HUES6 (cell line): ENCODE measurements around the gene FRMD4A.
A peak's percentile ranks its signal among the peaks of the same experiment; 100 is the strongest.

Source experiments
- H3K27ac ChIP-seq: 2 replicates; pipeline ENCODE4 v1.7.0; 2013; ENCODE audit warnings: low read depth, mild to moderate bottlenecking, low read length, inconsistent platforms
- H3K27me3 ChIP-seq: 2 replicates; pipeline ENCODE4 v1.6.1; 2013; ENCODE audit warnings: low read length; ENCODE audit not compliant: control insufficient read depth, insufficient read depth
- H3K36me3 ChIP-seq: 2 replicates; pipeline ENCODE4 v1.6.1; 2013; ENCODE audit warnings: low read length; ENCODE audit not compliant: control insufficient read depth, insufficient read depth
- H3K4me1 ChIP-seq: 2 replicates; pipeline ENCODE4 v1.6.1; 2013; ENCODE audit warnings: low read length; ENCODE audit not compliant: control insufficient read depth, insufficient read depth
- H3K4me3 ChIP-seq: 2 replicates; pipeline ENCODE4 v1.5.1; 2013; ENCODE audit warnings: low read depth, low read length
- H3K9ac ChIP-seq: one replicate; pipeline ENCODE4 v1.6.1; 2013; ENCODE audit warnings: mild to moderate bottlenecking, low read length
- H3K9me3 ChIP-seq: 2 replicates; pipeline ENCODE4 v1.6.1; 2013; ENCODE audit warnings: low read depth, low read length; ENCODE audit not compliant: control insufficient read depth, insufficient read depth

The FRMD4A gene

GRCh38 chr10:13690281-13690825 lies 640.4 kb downstream of the FRMD4A start:
- Histone ChIP-seq H3K4me1 (peaks cover 13% of the 10 kb centered on the region), H3K27me3 (no peaks in the 10 kb centered on the region), H3K27ac (0 out of 2 replicates have a peak overlapping the region, but pooled peaks have one; percentile 13), H3K9me3 (no peaks in the 10 kb centered on the region), H3K9ac (no peak overlapping the region), H3K36me3 (peaks cover 21% of the 10 kb centered on the region), H3K4me3 (no peak overlapping the region)

- no peak overlapping the region for H3K27ac ChIP-seq
Observed at GRCh38 chr10:13686331-13686752, 644.4 kb downstream of the FRMD4A start.

GRCh38 chr10:13685885-13686284 lies 644.8 kb downstream of the FRMD4A start:
- H3K27ac ChIP-seq, result no peak overlapping the region
- H3K27me3 ChIP-seq, result no peaks in the 10 kb centered on the region
- H3K4me3 ChIP-seq, result no peak overlapping the region
- peaks cover 11% of the 10 kb centered on the region; the same call in 1 of the 2 replicates for H3K36me3 ChIP-seq
- H3K9ac ChIP-seq, result no peak overlapping the region
- H3K4me1 ChIP-seq, result peaks cover 12% of the 10 kb centered on the region
- H3K9me3 ChIP-seq, result no peaks in the 10 kb centered on the region

More at GRCh38 chr10:13686331-13686752, 644.4 kb downstream of the FRMD4A start:
- peaks cover 12% of the 10 kb centered on the region; the same call in 1 of the 2 replicates for H3K36me3 ChIP-seq
- H3K27me3 ChIP-seq, result no peaks in the 10 kb centered on the region
- H3K9me3 ChIP-seq, result no peaks in the 10 kb centered on the region
- H3K4me1 ChIP-seq, result peaks cover 13% of the 10 kb centered on the region
- no peak overlapping the region for H3K9ac ChIP-seq
- no peak overlapping the region for H3K4me3 ChIP-seq

GRCh38 chr10:13684806-13685482 lies 645.8 kb downstream of the FRMD4A start:
- no peak overlapping the region for H3K4me3 ChIP-seq
- H3K9ac ChIP-seq, result no peak overlapping the region
- peaks cover 11% of the 10 kb centered on the region; the same call in 1 of the 2 replicates for H3K36me3 ChIP-seq
- H3K9me3 ChIP-seq, result no peaks in the 10 kb centered on the region
- peaks cover 4% of the 10 kb centered on the region; the same call in 1 of the 2 replicates for H3K4me1 ChIP-seq
- H3K27ac ChIP-seq, result no peak overlapping the region
- H3K27me3 ChIP-seq, result no peaks in the 10 kb centered on the region

- H3K27ac ChIP-seq, result no peak overlapping the region
- peaks cover 4% of the 10 kb centered on the region; the same call in 1 of the 2 replicates for H3K4me1 ChIP-seq
- no peak overlapping the region for H3K9ac ChIP-seq
- H3K36me3 ChIP-seq, result peaks cover 11% of the 10 kb centered on the region; the same call in 1 of the 2 replicates
- H3K27me3 ChIP-seq, result no peaks in the 10 kb centered on the region
- no peaks in the 10 kb centered on the region for H3K9me3 ChIP-seq
- H3K4me3 ChIP-seq, result no peak overlapping the region
Observed at GRCh38 chr10:13684252-13684791, 646.4 kb downstream of the FRMD4A start.

- no peak overlapping the region for H3K27ac ChIP-seq
- no peak overlapping the region for H3K4me3 ChIP-seq
- H3K27me3 ChIP-seq, result no peaks in the 10 kb centered on the region
Observed at GRCh38 chr10:13683017-13683416, 647.7 kb downstream of the FRMD4A start.

GRCh38 chr10:13681960-13682359 lies 648.8 kb downstream of the FRMD4A start:
- no peaks in the 10 kb centered on the region for H3K9me3 ChIP-seq
- H3K4me3 ChIP-seq, result no peak overlapping the region
- no peaks in the 10 kb centered on the region for H3K27me3 ChIP-seq
- peaks cover 11% of the 10 kb centered on the region; the same call in 1 of the 2 replicates for H3K36me3 ChIP-seq
- H3K27ac ChIP-seq, result no peak overlapping the region
- no peak overlapping the region for H3K9ac ChIP-seq
- H3K4me1 ChIP-seq, result peaks cover 4% of the 10 kb centered on the region; the same call in 1 of the 2 replicates

More at GRCh38 chr10:13683017-13683416, 647.7 kb downstream of the FRMD4A start:
- Histone ChIP-seq H3K4me1 (peaks cover 4% of the 10 kb centered on the region; the same call in 1 of the 2 replicates), H3K36me3 (peaks cover 11% of the 10 kb centered on the region; the same call in 1 of the 2 replicates), H3K9me3 (no peaks in the 10 kb centered on the region), H3K9ac (no peak overlapping the region)

GRCh38 chr10:13681528-13681927 lies 649.2 kb downstream of the FRMD4A start:
- H3K36me3 ChIP-seq, result peaks cover 11% of the 10 kb centered on the region; the same call in 1 of the 2 replicates

GRCh38 chr10:13681095-13681494 lies 649.6 kb downstream of the FRMD4A start:
- Histone ChIP-seq H3K36me3 (peaks cover 11% of the 10 kb centered on the region; the same call in 1 of the 2 replicates), H3K27me3 (no peaks in the 10 kb centered on the region), H3K4me3 (no peak overlapping the region), H3K27ac (no peak overlapping the region), H3K9me3 (no peaks in the 10 kb centered on the region), H3K9ac (no peak overlapping the region), H3K4me1 (peaks cover 4% of the 10 kb centered on the region; the same call in 1 of the 2 replicates)

More at GRCh38 chr10:13681528-13681927, 649.2 kb downstream of the FRMD4A start:
- Histone ChIP-seq H3K27ac (no peak overlapping the region), H3K9ac (no peak overlapping the region), H3K4me1 (peaks cover 4% of the 10 kb centered on the region; the same call in 1 of the 2 replicates), H3K4me3 (no peak overlapping the region), H3K9me3 (no peaks in the 10 kb centered on the region), H3K27me3 (no peaks in the 10 kb centered on the region)

- H3K27me3 ChIP-seq, result no peaks in the 10 kb centered on the region
- H3K36me3 ChIP-seq, result 0 out of 2 replicates have a peak, but pooled peaks cover 5% of the 10 kb centered on the region
- H3K27ac ChIP-seq, result no peak overlapping the region
- H3K9me3 ChIP-seq, result no peaks in the 10 kb centered on the region
- H3K9ac ChIP-seq, result no peak overlapping the region
- H3K4me3 ChIP-seq, result no peak overlapping the region
- peaks cover 7% of the 10 kb centered on the region for H3K4me1 ChIP-seq
Observed at GRCh38 chr10:13678101-13678843, 652.5 kb downstream of the FRMD4A start.
